Measurements from ENCODE around the gene COIL.

DNA sequence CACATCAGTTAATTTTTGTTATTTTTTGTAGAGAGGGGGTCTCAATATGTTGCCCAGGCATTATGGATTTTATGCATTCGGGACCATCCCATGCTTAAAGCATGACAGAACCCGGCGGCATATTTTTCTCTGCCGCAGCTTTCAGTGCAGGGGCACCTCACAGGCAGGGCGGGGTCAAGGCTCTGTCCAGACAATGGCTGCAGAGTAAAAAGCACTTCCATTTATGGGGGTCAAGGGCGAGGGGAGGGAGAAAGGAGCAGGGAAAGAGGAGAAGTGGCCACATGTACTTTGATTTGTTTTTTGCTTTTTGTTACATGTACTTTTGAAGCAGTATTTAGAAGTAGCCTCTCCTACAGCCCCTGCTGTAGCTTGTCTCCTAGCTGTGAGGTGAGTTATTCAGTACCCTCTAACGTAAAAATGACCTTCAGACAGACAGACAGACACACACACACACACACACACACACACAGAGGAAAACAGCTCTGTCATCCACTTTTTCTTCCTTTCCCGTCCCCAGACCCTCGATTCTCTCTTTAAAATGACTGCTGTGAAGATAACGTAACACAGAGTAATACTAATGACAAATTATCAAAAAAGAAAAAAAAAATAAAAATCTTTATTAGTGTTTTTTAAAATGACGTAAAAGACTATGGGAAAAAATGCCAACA lies 16.2 kb upstream of the COIL start:
- TF ChIP-seq, protein P1, sequence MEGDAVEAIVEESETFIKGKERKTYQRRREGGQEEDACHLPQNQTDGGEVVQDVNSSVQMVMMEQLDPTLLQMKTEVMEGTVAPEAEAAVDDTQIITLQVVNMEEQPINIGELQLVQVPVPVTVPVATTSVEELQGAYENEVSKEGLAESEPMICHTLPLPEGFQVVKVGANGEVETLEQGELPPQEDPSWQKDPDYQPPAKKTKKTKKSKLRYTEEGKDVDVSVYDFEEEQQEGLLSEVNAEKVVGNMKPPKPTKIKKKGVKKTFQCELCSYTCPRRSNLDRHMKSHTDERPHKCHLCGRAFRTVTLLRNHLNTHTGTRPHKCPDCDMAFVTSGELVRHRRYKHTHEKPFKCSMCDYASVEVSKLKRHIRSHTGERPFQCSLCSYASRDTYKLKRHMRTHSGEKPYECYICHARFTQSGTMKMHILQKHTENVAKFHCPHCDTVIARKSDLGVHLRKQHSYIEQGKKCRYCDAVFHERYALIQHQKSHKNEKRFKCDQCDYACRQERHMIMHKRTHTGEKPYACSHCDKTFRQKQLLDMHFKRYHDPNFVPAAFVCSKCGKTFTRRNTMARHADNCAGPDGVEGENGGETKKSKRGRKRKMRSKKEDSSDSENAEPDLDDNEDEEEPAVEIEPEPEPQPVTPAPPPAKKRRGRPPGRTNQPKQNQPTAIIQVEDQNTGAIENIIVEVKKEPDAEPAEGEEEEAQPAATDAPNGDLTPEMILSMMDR (IDR thresholded peaks at IDR 0.05) = no peak
- TF ChIP-seq POLR2AphosphoS5 (IDR thresholded peaks at IDR 0.05) (no peak), POLR2A (IDR thresholded peaks at IDR 0.05) (no peak), EP300 (IDR thresholded peaks at IDR 0.05) (no peak)
